GM12878 (cell line): ENCODE measurements around the gene TESK1. TPM values are rescaled to one million over a fixed set of nuclear protein-coding genes. Genes with fewer than 3 reads are reported as not detected.

Source experiments
- ATAC-seq: fragments of 200-7000 bp; cut with Tn5 transposase; 3 replicates; pipeline ENCODE4 v1.9.1; 2020; ENCODE audit warnings: mild to moderate bottlenecking, moderate library complexity
- BruUV-seq: library from RNA; stranded (reverse); fragments of 400-500 nt; replicated peaks from 2 replicates; lab custom pipeline; 2021; lab: Mats Ljungman, UMichigan
- CTCF ChIA-PET: fragments of 300-600 bp; sonication (Branson Sonifier 250); formaldehyde crosslinking; extraction: SDS; loops from one replicate; lab custom pipeline; 2021; ENCODE audit warnings: inconsistent platforms; lab: Yijun Ruan, JAX
- POLR2A ChIA-PET: fragments of 350-600 bp; formaldehyde crosslinking; extraction: SDS; loops from one replicate; lab custom pipeline; 2021; ENCODE audit warnings: inconsistent platforms; lab: Charles Lee
- RAD21 ChIA-PET: fragments of 300-600 bp; sonication (Branson Sonifier 250); formaldehyde crosslinking; loops from one replicate; lab custom pipeline; 2023; ENCODE audit warnings: antibody characterized with exemption; ENCODE audit not compliant: unreplicated experiment; lab: Charles Lee
- SMC1A ChIA-PET: fragments of 300-600 bp; sonication (Branson Sonifier 250); formaldehyde crosslinking; loops from one replicate; lab custom pipeline; 2023; ENCODE audit not compliant: unreplicated experiment, uncharacterized antibody; lab: Charles Lee
- DNase-seq: peaks from one replicate; pipeline ENCODE4 v3.0.0-alpha.2; 2011; ENCODE audit warnings: low read depth, low spot score
- FAIRE-seq: peaks from 3 replicates; lab custom pipeline; 2011; peaks lifted over from hg19 to GRCh38; lab: Jason Lieb, UNC
- H2AFZ ChIP-seq: 2 replicates; pipeline ENCODE4 v1.6.0; 2011; ENCODE audit warnings: low read depth, low read length, control low read depth; ENCODE audit not compliant: control insufficient read depth
- H3K27ac ChIP-seq: 2 replicates; pipeline ENCODE4 v1.5.1; 2011; ENCODE audit warnings: control low read depth; ENCODE audit not compliant: control insufficient read depth, insufficient read depth
- H3K27me3 ChIP-seq, 2 experiments: replicated peaks in 1 of 2; 2 replicates each; pipeline versions ENCODE4 v1.6.0 to v1.6.1; 2011; ENCODE audit warnings: low read length in 1 of 2; ENCODE audit not compliant: control insufficient read depth in 2 of 2, insufficient read depth in 2 of 2
- H3K36me3 ChIP-seq, 2 experiments: 2 replicates each; pipeline ENCODE4 v1.5.1; 2011; ENCODE audit warnings: low read length in 1 of 2; ENCODE audit not compliant: control insufficient read depth in 2 of 2, insufficient read depth in 2 of 2
- H3K4me1 ChIP-seq: 2 replicates; pipeline ENCODE4 v1.6.1; 2011; ENCODE audit warnings: mild to moderate bottlenecking, low read length, moderate library complexity, mixed read lengths; ENCODE audit not compliant: control insufficient read depth, insufficient read depth
- H3K4me2 ChIP-seq: 2 replicates; pipeline ENCODE4 v1.6.0; 2011; ENCODE audit warnings: control low read depth; ENCODE audit not compliant: control insufficient read depth, insufficient read depth
- H3K4me3 ChIP-seq: fragments of 200-600 bp; sonication (generic); 2 replicates; pipeline ENCODE4 v1.5.1; 2016
- H3K79me2 ChIP-seq: 2 replicates; pipeline ENCODE4 v1.6.0; 2011; ENCODE audit warnings: low read length; ENCODE audit not compliant: control insufficient read depth, insufficient read depth
- H3K9ac ChIP-seq: 2 replicates; pipeline ENCODE4 v1.8.0; 2011; ENCODE audit warnings: low read length, control low read depth, mixed read lengths; ENCODE audit not compliant: control insufficient read depth, insufficient read depth
- H3K9me3 ChIP-seq: replicated peaks from 3 replicates; pipeline ENCODE4 v1.5.1; 2011; ENCODE audit warnings: mild to moderate bottlenecking, low read length; ENCODE audit not compliant: control insufficient read depth, insufficient read depth
- H4K20me1 ChIP-seq: 2 replicates; pipeline ENCODE4 v1.6.0; 2011; ENCODE audit not compliant: control insufficient read depth, insufficient read depth
- CBFB ChIP-seq: IDR thresholded peaks from 2 replicates; pipeline ENCODE4 v1.6.1; 2016; ENCODE audit warnings: antibody characterized with exemption, low read depth
- CBX5 ChIP-seq: sonication (generic); IDR thresholded peaks from 2 replicates; pipeline ENCODE4 v1.6.1; 2016; ENCODE audit warnings: low read depth, moderate library complexity, mild to moderate bottlenecking, inconsistent platforms
- EP300 ChIP-seq, 2 experiments: fragments of 150-350 bp in 1 of 2; IDR thresholded peaks; 2 replicates each; pipeline ENCODE4 v1.6.1; 2011 to 2012; ENCODE audit warnings: low read depth in 2 of 2, low read length in 2 of 2, borderline replicate concordance in 1 of 2, improper control_type of control experiment in 1 of 2, inconsistent platforms in 1 of 2; ENCODE audit not compliant: control insufficient read depth in 1 of 2
- JUND ChIP-seq: IDR thresholded peaks from 2 replicates; pipeline ENCODE4 v1.6.1; 2012; ENCODE audit warnings: low read depth, mild to moderate bottlenecking, low read length, improper control_type of control experiment, moderate library complexity
- NR2C2 ChIP-seq: IDR thresholded peaks from 2 replicates; pipeline ENCODE4 v1.6.1; 2011; ENCODE audit warnings: borderline replicate concordance, low read depth; ENCODE audit not compliant: control insufficient read depth, insufficient read length
- PML ChIP-seq: IDR thresholded peaks from 2 replicates; pipeline ENCODE4 v1.6.1; 2012; ENCODE audit warnings: low read length, inconsistent platforms
- TAF1 ChIP-seq: IDR thresholded peaks from 2 replicates; pipeline ENCODE4 v1.6.1; 2011; ENCODE audit warnings: mild to moderate bottlenecking, low read depth, low read length, borderline replicate concordance
- TCF3 ChIP-seq: IDR thresholded peaks from 2 replicates; pipeline ENCODE4 v1.6.1; 2012; ENCODE audit warnings: low read depth, mild to moderate bottlenecking, low read length, borderline replicate concordance; ENCODE audit not compliant: insufficient read depth
- WRNIP1 ChIP-seq: IDR thresholded peaks from 2 replicates; pipeline ENCODE4 v1.6.1; 2011; ENCODE audit warnings: low read depth, low read length, improper control_type of control experiment, borderline replicate concordance
- WGBS: methylation state at CpG from one replicate; pipeline ENCODE4 v1.1.6; 2016; ENCODE audit warnings: low lambda C conversion rate; ENCODE audit not compliant: insufficient replicate concordance, insufficient coverage; ENCODE audit errors: missing lambda C conversion rate; 5-methylcytosine and 5-hydroxymethylcytosine counted together
- in situ Hi-C: fragments of 300-500 bp; cut with MboI; formaldehyde crosslinking; loops from 9 replicates; pipeline ENCODE4 v1.14.3; 2018; ENCODE audit warnings: mixed read lengths
- intact Hi-C: fragments of 100-400 bp; cut with micrococcal nuclease; formaldehyde crosslinking; loops from one replicate; pipeline ENCODE4 v1.14.2; 2022; ENCODE audit not compliant: unreplicated experiment
- polyA plus RNA-seq, 11 experiments: library from polyadenylated mRNA; depleted of rRNA in 4 of 11; unstranded in 6 of 11; stranded (reverse) in 5 of 11; fragments of >200 nt; fragmentation: Nextera tagmentation in 4 of 11; fragmentation: Illumina TruSeq in 1 of 11; extraction: Ambion mirVana in 4 of 11; extraction: Trizol in 1 of 11; gene quantifications; 1 replicate in 1 of 11; 2 replicates in 10 of 11; pipeline versions ENCODE4 v1.2.1 to v1.2.3, GENCODE V29; 2011 to 2016; ENCODE audit warnings: inconsistent platforms in 2 of 11, missing spikeins in 2 of 11, low read depth in 1 of 11
- total RNA-seq, 4 experiments: library from RNA; depleted of rRNA in 3 of 4; stranded (reverse); fragments of >200 nt in 3 of 4; fragmentation: Illumina TruSeq in 1 of 4; extraction: Trizol in 1 of 4; gene quantifications; 2 replicates each; pipeline versions ENCODE4 v1.2.1 to v1.2.3, GENCODE V29; 2013 to 2021

TESK1 gene
- total and polyA plus RNA-seq, 10 of the 15 experiments (the other 5 are each of a cell fraction or from before 2014, with no cell fraction given), result 0.16 to 19.5 (median 7.9) TPM; not detected in 1

DNA sequence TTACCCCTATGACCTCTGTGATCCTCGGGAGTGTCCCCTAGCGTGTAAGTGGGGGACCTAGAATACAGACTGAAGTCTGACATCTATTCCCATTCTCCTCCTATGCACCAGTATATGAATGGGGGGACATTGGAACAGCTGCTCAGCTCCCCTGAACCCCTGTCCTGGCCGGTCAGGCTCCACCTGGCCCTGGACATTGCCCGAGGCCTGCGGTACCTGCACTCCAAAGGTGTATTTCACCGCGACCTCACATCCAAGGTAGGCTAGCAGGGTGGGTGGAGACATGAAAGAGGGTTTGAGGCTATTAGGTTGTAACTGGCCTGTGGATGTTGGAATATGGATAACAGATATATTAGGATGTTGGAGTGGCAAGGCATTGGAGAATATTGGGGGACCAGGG is 1.7 kb downstream of the TESK1 start:
- TF ChIP-seq PML (no peak), NR2C2 (no peak), CBFB (no peak), CBX5 (no peak), EP300 (IDR thresholded peaks at IDR 0.05; ENCODE audit: borderline replicate concordance in 1 of 2, control insufficient read depth in 1 of 2, low read depth in 2 of 2, low read length in 2 of 2) (no peak), WRNIP1 (no peak), JUND (no peak), TCF3 (no peak), TAF1 (no peak)
- in situ Hi-C loops, result loop anchor here (5.0 kb wide), 1 partner anchor 121 kb away; no protein-coding TSS in a partner anchor
- no peak for FAIRE-seq
- H3K9ac ChIP-seq, result no peak overlapping the region
- ChIA-PET POLR2A (interaction anchor here (0.6 to 1.5 kb wide), 4 partner anchors 10 to 121 kb away, joined by 3 to 5 read pairs (median 4); partner anchors contain the start of genes CCDC107 and RMRP), RAD21 (interaction anchor here (1.1 to 3.5 kb wide), 3 partner anchors 9 to 90 kb away, joined by 4 to 57 read pairs (median 6); partner anchors contain the start of gene SIT1), CTCF (no interaction called here), SMC1A (interaction anchor here (2.3 kb wide), 1 partner anchor 12 kb away, joined by 13 read pairs; the partner anchor contains the start of gene CD72)
- no peak overlapping the region for H2AFZ ChIP-seq
- no peak overlapping the region for H3K27ac ChIP-seq
- H3K4me1 ChIP-seq, result peaks cover 8% of the 10 kb centered on the region
- intact Hi-C loops, result loop anchor here (10.0 kb wide), 2 partner anchors 208 to 492 kb away; partner anchors contain the start of genes ATOSB, HINT2 and SPAG8
- H3K4me2 ChIP-seq, result no peak overlapping the region
- ATAC-seq, result no peak
- no peaks in the 10 kb centered on the region for H4K20me1 ChIP-seq
- DNase-seq, result no peak
- no peaks in the 10 kb centered on the region; the same call in 1 of the 2 replicates for H3K79me2 ChIP-seq
- BruUV-seq, result TSS peak; percentile 68
- H3K27me3 ChIP-seq, result no peaks in the 10 kb centered on the region
- WGBS, result 92% methylated on average over 7 of the region's 7 CpGs
- no peak overlapping the region for H3K4me3 ChIP-seq
- no peaks in the 10 kb centered on the region; a peak in 1 of 4 replicates for H3K36me3 ChIP-seq
- no peaks in the 10 kb centered on the region; the same call in 2 of the 3 replicates for H3K9me3 ChIP-seq
